PFSK-1 (cell line): ENCODE results near the gene DYNC1LI2.

Source experiments
- FOXP2 ChIP-seq: optimal IDR thresholded peaks from 2 replicates; pipeline ENCODE3; 2011; ENCODE audit warnings: borderline replicate concordance, control low read depth, inconsistent platforms; ENCODE audit not compliant: insufficient read depth; ENCODE audit errors: extremely low read length, extremely low read depth
- POLR2AphosphoS5 ChIP-seq: IDR thresholded peaks from 2 replicates; pipeline ENCODE4 v1.6.1; 2012; ENCODE audit warnings: low read depth, mild to moderate bottlenecking, control low read depth, low read length, moderate library complexity
- REST ChIP-seq, 2 experiments: IDR thresholded peaks; 2 replicates each; pipeline versions ENCODE4 v1.6.1 to v1.8.0; 2011 to 2012; ENCODE audit warnings: low read depth in 2 of 2, low read length in 2 of 2, control low read depth in 1 of 2, inconsistent platforms in 1 of 2, mild to moderate bottlenecking in 1 of 2, moderate library complexity in 1 of 2; ENCODE audit not compliant: insufficient read depth in 1 of 2
- SIN3A ChIP-seq: IDR thresholded peaks from 2 replicates; pipeline ENCODE4 v1.6.1; 2012; ENCODE audit warnings: mild to moderate bottlenecking, low read length, moderate library complexity, borderline replicate concordance; ENCODE audit not compliant: insufficient read depth
- TAF1 ChIP-seq: IDR thresholded peaks from 2 replicates; pipeline ENCODE4 v1.6.1; 2012; ENCODE audit warnings: low read length, control low read depth, borderline replicate concordance; ENCODE audit not compliant: insufficient read depth

The DYNC1LI2 gene

GRCh38 chr16:66746048-66746447, 5.4 kb downstream of the DYNC1LI2 start:
- no peak for TF ChIP-seq REST (IDR thresholded peaks at IDR 0.05; ENCODE audit: insufficient read depth in 1 of 2, low read depth in 2 of 2, low read length in 2 of 2)
- no peak for TF ChIP-seq FOXP2
- no peak for TF ChIP-seq POLR2AphosphoS5
- TF ChIP-seq SIN3A = no peak
- no peak for TF ChIP-seq TAF1

- TF ChIP-seq POLR2AphosphoS5 (no peak), SIN3A (no peak), REST (IDR thresholded peaks at IDR 0.05; ENCODE audit: insufficient read depth in 1 of 2, low read depth in 2 of 2, low read length in 2 of 2) (no peak), TAF1 (no peak), FOXP2 (no peak)
These were observed 9.2 kb downstream of the DYNC1LI2 start for GRCh38 chr16:66741950-66742808.

- TF ChIP-seq SIN3A = no peak
- no peak for TF ChIP-seq POLR2AphosphoS5
These were observed 10.1 kb downstream of the DYNC1LI2 start for GRCh38 chr16:66741169-66741900.

GRCh38 chr16:66740533-66740932, 10.9 kb downstream of the DYNC1LI2 start:
- no peak for TF ChIP-seq SIN3A
- TF ChIP-seq FOXP2 = no peak
- TF ChIP-seq POLR2AphosphoS5 = no peak
- no peak for TF ChIP-seq REST (IDR thresholded peaks at IDR 0.05; ENCODE audit: insufficient read depth in 1 of 2, low read depth in 2 of 2, low read length in 2 of 2)
- TF ChIP-seq TAF1 = no peak

- TF ChIP-seq FOXP2 (no peak), POLR2AphosphoS5 (no peak), REST (IDR thresholded peaks at IDR 0.05; ENCODE audit: insufficient read depth in 1 of 2, low read depth in 2 of 2, low read length in 2 of 2) (no peak), TAF1 (no peak), SIN3A (no peak)
These were observed 11.4 kb downstream of the DYNC1LI2 start for GRCh38 chr16:66740010-66740409.
